GM12865 (cell line): Measurements from ENCODE around the gene POU6F2.

Source experiments
- DNase-seq: peaks from one replicate; pipeline ENCODE4 v3.0.0; 2010; ENCODE audit warnings: low read depth
- H3K4me3 ChIP-seq: 2 replicates; pipeline ENCODE4 v1.5.1; 2011; ENCODE audit warnings: mild to moderate bottlenecking, low read depth, low read length, control low read depth
- CTCF ChIP-seq: IDR thresholded peaks from 2 replicates; pipeline ENCODE4 v1.5.1; 2011; ENCODE audit warnings: low read length, control low read depth, low read depth, inconsistent platforms; ENCODE audit not compliant: insufficient read depth; ENCODE audit errors: missing control alignments

Gene POU6F2

GRCh38 chr7:39042670-39043069, 65.0 kb downstream of the POU6F2 start:
- TF ChIP-seq CTCF: no peak
- no peak overlapping the region for H3K4me3 ChIP-seq
- no peak for DNase-seq

- no peak for DNase-seq
- H3K4me3 ChIP-seq: no peak overlapping the region
- no peak for TF ChIP-seq CTCF
Observed at GRCh38 chr7:39043531-39043930, 65.8 kb downstream of the POU6F2 start.

- no peak overlapping the region for H3K4me3 ChIP-seq
- DNase-seq: no peak
- no peak for TF ChIP-seq CTCF
Observed at GRCh38 chr7:39044489-39044888, 66.8 kb downstream of the POU6F2 start.

- no peak for DNase-seq
- H3K4me3 ChIP-seq: no peak overlapping the region
- no peak for TF ChIP-seq CTCF
Observed at GRCh38 chr7:39045231-39045630, 67.5 kb downstream of the POU6F2 start.

DNA sequence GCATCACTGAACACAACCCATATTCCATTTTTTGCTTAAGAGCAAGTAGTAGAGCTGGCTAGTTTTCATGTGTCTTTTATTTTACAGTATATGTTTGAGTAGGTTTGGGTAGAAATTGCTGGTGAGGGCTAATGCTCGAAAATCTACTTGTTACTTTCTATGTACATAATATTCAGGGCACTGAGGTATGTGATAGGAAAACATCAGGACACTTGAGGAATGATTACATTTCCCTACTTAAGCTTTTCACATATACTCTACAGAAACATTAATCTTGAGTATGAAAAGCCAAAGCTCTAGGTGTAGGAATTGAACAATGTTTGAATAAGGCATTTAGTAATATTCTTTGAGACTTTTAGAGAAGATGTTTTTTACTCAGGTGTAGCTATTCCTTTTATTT, 73.6 kb downstream of the POU6F2 start:
- H3K4me3 ChIP-seq: no peak overlapping the region
- no peak for TF ChIP-seq CTCF
- no peak for DNase-seq

DNA sequence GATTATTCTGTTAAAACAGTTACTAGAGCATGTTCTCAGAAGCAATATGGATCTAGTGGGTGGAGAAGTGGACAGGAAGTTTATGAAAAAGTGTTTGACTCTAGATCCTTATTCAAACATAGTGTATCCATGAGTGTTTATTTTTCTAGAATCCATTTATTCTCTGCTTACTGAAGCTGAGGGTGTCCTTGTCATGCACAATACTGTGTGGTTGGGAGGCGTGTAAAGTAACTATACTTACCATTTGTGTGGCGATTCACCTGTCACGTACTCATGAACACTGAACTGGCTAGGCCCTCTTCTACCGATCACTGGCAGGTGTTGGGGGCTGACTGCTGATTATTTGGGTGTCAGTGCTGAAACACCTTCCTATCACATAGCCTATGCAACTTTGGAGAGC, 74.0 kb downstream of the POU6F2 start:
- DNase-seq: no peak
- TF ChIP-seq CTCF: no peak
- no peak overlapping the region for H3K4me3 ChIP-seq

DNA sequence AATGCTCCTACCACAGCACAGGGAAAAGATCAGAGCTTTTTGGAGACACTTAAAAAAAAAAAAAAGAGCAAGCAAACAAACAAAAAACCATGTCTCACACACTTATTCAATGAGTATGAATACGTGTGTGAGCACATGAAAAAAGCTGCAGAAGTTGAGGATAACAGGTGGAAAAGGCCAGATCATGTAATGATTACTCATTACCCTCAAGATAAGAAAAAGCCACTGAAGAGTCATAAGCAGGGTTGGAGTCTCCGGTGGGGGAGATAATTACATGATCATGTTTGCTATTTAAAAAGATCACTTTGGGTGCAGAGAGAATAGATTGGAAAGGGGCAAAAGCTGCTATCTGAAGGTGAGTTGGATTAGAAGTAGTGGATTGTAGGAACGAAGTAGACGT, 77.0 kb downstream of the POU6F2 start:
- no peak overlapping the region for H3K4me3 ChIP-seq
- no peak for TF ChIP-seq CTCF
- DNase-seq: no peak
